GM12892 (cell line): ENCODE measurements around the gene RXFP3.

Experiments
- POLR2A ChIP-seq: IDR thresholded peaks from 2 replicates; pipeline ENCODE4 v1.6.1; 2011; ENCODE audit warnings: low read depth, low read length, control low read depth
- POLR2AphosphoS5 ChIP-seq: IDR thresholded peaks from 2 replicates; pipeline ENCODE4 v1.6.1; 2011; ENCODE audit warnings: low read depth, low read length, control low read depth
- TAF1 ChIP-seq: IDR thresholded peaks from 2 replicates; pipeline ENCODE4 v1.6.1; 2011; ENCODE audit warnings: low read depth, mild to moderate bottlenecking, control low read depth, low read length, borderline replicate concordance

- no peak for TF ChIP-seq TAF1
- TF ChIP-seq POLR2AphosphoS5, result no peak
- TF ChIP-seq POLR2A, result no peak
Measured at GRCh38 chr5:33968211-33969005, 32.2 kb downstream of the RXFP3 start.
